Stromal cell of bone marrow (primary cell): ENCODE data around the gene PCSK4.
"Not testable (repeated sequence)": the region's sequence is repeated elsewhere in the genome, so short reads cannot be mapped to it uniquely, and the experiment has no call there.

Experiments used
- DNase-seq: peaks from one replicate; pipeline ENCODE4 v3.0.0-alpha.2; 2012; ENCODE audit warnings: low read depth

Gene PCSK4

DNA sequence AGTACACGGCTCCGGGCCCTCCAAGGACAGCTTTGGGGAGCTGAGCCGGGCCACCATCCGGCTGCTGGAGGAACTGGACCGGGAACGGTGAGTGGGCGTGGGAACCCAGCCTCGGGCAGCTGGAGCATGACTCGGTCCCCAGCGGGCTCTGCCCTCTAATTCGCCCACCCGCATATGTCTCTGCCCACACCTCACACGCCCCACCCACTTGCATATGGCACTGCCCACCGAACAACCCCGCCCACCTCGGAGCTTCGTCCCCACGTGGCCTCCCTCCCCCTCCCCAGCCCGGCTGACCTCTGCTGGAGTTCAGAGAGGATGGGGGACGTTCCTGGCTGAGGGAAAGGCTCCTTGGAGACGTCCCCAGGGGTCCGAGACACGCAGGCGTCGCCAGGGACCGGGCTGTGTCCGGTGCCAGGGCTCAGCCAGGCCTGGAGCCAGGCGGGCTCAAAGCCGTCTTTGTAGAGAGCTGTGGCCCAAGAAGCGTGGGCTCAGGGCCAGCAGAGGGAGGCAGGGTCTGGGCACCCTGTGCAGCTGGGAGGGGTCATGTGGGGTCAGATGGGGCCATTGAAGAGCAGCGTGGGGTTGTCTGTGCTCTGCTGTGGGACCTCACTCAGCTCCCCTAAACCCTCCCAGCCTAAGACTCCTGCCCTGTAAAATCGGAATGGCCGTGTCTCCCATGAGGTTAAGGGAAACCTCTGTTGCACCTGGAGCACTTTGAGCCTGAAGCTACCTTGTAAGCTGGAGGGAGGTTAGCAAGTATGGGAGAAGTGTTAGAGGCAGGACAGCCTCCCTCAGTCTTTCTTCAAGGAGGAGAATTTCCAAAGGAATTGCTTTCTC, 36.4 kb downstream of the PCSK4 start:
- DNase-seq = no peak

GRCh38 chr19:1452802-1453524, 37.2 kb downstream of the PCSK4 start:
- DNase-seq = no peak

DNA sequence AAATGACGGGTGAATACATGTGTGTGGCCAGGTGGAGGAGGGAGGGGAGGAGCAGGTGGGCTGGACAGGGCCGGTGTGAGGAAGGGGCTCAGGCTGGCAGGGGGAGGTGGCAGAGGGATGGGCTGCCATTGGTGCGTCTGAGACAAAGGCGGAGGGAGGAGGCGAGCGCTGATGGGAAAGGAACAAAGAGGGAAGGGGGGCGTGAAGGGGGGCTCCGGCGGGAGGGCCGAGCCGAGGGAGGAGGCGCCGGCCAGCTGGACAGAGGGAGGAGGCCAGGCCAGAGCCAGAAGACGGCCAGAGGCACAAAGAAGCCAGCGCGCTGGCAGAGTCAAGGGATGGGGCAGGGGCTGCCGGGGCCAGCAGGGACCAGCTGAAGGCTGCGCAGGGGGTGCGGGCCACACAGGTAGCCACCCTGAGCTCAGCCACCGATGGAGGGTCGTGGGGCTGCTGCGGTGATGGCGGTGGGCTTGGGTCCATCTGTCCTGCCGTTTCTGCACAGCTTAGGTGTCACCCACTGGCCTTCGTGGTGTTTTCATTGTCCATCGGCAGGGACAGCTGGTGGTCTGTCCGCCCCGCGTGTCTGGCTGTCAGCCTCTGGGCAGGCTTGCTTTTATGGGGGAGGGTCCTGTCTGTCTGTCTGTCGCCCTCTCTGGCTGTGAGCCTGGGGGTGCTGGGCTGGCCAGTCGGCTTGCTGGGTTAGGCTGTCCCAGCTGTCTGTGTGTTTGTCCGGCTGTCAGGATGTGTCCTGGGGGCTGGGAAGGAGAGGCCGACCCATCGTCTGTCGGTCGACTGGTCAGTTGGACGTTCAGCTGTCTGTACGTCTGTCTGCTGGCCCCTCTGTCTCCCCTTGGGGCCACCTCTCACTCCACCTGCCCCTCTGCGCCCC, 38.0 kb downstream of the PCSK4 start:
- no peak for DNase-seq

GRCh38 chr19:1450735-1451731, 39.1 kb downstream of the PCSK4 start:
- no peak for DNase-seq

GRCh38 chr19:1449467-1450442, 40.4 kb downstream of the PCSK4 start, which contains the start of gene APC2:
APC2 (plus strand) TSS chr19:1450121; CDS start chr19:1453002, 2,881 bp downstream.
- DNase-seq = no peak

DNA sequence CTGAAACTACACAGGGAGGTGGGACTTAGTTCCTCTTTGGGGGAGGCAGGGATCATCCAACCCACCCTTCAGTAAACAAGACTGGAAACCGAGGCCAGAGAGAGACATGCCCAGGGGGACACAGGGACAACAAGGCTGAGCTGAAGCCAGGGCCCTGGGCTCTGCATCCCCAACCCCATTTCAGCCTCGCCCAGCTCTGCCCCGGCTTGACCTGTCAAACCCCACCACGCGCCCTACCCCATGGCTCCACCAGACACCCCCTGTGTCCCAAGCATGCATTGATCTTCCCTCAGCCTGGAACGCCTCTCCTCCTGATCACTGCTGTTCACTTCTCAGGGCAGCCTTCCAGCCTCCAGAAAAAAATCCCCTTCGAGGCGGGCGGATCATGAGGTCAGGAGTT, 42.2 kb downstream of the PCSK4 start:
- DNase-seq = no peak

DNA sequence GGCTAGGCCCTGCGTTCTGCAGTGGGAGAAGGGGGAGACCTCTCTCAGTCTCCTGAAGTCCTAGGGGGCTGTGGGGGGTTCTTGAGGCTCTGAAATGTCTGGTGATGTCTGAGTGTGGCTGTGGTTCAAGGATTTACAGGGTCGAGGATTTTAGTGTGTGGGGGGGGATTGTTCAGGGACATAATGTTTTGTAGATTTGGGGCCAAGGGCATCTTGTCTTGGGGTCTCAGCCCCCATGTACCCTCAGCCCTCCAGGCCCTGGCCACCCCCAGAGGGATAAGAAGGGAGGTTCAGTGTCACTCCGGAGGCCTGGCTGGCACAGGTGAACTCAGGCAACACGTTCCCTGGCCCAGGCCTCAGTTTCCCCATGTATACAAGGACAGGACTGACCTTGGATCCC, 42.6 kb downstream of the PCSK4 start:
- no peak for DNase-seq

- DNase-seq = no peak
These were observed 43.3 kb downstream of the PCSK4 start for GRCh38 chr19:1446713-1447481.

GRCh38 chr19:1445932-1446712, 44.0 kb downstream of the PCSK4 start:
- no peak for DNase-seq

GRCh38 chr19:1445185-1445931, 44.8 kb downstream of the PCSK4 start:
- DNase-seq = no peak

GRCh38 chr19:1441677-1442438, 48.3 kb downstream of the PCSK4 start:
- no peak for DNase-seq

- no peak for DNase-seq
These were observed 49.1 kb downstream of the PCSK4 start for GRCh38 chr19:1441022-1441426.

GRCh38 chr19:1440418-1440801, 49.7 kb downstream of the PCSK4 start:
- DNase-seq = no peak

DNA sequence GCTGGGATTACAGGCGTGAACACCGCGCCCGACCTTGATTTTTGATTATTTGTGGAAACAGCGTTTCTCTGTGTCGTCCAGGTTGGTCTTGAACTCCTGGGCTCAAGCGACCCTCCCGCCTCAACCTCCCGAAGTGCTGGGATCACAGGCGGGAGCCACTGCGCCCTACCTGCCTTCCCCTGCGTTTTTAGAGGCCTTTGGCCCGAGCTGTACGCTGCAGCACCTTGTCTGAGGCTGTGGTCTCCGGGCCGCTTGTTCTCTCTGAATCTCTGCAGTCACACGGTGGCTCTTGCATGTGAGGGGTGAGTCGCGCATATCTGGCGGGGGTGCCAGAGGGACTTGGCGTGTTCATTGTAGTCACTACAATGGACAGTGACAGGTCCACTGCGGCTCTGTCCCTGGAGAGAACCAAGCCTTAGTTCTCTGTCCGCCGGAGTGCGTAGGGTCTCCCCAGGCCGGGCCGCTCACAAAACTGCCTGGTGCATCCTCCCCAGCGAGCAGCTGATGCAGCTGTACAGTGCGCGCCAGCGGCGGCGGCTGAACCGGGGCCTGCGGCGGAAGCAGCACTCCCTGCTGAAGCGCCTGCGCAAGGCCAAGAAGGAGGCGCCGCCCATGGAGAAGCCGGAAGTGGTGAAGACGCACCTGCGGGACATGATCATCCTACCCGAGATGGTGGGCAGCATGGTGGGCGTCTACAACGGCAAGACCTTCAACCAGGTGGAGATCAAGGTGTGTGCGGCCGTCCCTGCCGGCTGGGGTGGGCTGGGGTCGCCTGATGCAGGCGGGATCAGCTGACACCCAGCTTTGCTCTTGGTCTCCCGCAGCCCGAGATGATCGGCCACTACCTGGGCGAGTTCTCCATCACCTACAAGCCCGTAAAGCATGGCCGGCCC, 50.4 kb downstream of the PCSK4 start:
- not testable (repeated sequence) for DNase-seq

DNA sequence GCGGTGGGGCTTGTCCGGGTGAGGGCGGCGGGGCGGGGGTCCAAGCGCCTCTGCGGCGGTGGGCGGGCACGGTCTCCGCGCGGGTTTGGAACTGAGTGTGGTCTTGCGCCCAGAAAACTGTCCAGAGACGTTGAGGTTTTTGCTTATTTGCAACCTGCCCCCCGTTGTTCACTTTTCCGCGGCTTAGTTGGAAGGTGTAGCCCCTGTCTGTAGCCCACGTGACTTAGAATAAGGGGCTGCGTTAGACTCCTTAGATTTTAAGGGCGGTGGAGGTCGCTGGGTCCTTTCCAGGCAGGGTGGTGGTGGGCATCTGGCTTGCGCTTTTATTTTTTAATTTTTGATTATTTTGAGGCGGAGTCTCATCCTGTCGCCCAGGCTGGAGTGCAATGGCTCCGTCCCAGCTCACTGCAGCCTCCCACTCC, 51.2 kb downstream of the PCSK4 start:
- DNase-seq = no peak
